Subcutaneous adipose tissue (tissue), 4 donors: ENCODE data around the gene FGFBP3. TPM values are rescaled to one million over a fixed set of nuclear protein-coding genes. Genes with fewer than 3 reads are reported as not detected.

Source experiments
- total RNA-seq, 4 donors: library from RNA; depleted of rRNA; stranded (reverse); fragments of >200 nt; gene quantifications; one replicate each; pipeline ENCODE4 v1.1.0, GENCODE V29; 2016
- TF ChIP-seq, protein P1 (sequence below): fragments of 450-650 bp; IDR thresholded peaks from one replicate; pipeline ENCODE4 v1.5.1; 2016; ENCODE audit warnings: low read depth, mild to moderate bottlenecking, control low read depth, antibody characterized with exemption, moderate library complexity

Gene FGFBP3
- total RNA-seq, 4 donors from 2014 or later: 0.51 to 2.8 (median 0.88) TPM; not detected in 1

DNA sequence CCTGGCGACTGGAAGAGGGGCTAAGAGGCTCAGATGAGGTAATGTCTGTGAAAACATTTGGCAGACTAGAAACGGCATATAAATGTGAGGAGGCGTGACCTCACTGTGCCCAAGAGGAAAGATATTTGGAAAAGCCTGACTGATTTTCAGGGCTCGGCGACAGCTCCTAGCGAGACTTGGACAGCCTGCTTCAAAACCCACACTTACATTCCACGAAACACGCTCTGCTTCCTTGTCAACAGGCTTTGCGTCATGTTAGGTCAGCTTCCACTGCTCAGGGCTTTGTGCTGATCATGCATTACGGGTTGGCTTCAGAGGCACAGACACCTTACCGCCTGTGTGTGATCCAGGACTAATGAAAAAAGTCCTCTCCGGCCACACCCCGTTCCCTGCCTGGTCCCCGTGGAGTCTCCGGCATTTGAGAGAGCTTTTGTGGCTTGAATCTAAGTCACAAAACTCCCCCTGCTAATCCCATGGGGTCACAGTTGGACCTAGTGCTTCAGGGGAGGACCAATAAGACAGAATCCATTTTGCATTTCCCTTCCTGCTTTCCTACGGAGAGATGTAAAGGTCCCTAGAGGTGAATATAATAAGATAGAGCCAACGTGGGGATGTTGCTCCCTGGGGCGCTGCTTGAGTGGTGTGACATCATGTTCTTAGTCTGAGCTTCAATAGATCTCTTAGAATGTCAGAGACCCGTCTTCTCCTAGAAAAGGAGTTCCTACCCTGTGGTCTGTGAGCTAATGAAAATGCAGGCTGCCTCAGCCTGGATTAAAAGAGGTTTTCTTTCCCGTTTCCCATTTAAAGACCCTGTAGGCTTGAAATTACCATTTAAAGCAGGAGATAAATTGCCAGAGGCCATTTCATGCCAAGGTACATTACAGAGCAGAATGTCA, 25.5 kb downstream of the FGFBP3 start:
- TF ChIP-seq, protein P1, sequence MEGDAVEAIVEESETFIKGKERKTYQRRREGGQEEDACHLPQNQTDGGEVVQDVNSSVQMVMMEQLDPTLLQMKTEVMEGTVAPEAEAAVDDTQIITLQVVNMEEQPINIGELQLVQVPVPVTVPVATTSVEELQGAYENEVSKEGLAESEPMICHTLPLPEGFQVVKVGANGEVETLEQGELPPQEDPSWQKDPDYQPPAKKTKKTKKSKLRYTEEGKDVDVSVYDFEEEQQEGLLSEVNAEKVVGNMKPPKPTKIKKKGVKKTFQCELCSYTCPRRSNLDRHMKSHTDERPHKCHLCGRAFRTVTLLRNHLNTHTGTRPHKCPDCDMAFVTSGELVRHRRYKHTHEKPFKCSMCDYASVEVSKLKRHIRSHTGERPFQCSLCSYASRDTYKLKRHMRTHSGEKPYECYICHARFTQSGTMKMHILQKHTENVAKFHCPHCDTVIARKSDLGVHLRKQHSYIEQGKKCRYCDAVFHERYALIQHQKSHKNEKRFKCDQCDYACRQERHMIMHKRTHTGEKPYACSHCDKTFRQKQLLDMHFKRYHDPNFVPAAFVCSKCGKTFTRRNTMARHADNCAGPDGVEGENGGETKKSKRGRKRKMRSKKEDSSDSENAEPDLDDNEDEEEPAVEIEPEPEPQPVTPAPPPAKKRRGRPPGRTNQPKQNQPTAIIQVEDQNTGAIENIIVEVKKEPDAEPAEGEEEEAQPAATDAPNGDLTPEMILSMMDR: no peak

DNA sequence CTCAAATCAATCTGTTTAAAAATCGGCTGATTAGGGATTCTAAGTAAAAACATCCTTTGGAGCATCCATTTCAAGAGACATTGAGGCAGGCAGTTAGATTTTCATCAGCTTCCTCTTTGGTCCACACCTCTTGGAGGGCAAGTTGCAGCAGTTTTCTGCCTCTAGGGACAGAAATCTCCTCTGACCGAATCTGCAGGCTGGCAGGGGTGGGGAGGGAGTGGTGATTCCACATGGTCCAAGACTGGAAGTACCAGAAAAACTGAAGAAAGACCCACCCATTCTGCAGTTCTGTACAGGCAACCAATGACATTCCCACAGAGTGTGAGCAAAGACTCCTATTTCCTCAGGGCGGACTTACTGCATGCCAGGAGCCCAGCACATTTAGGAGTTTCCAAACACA, 29.0 kb downstream of the FGFBP3 start:
- TF ChIP-seq, protein P1: no peak

DNA sequence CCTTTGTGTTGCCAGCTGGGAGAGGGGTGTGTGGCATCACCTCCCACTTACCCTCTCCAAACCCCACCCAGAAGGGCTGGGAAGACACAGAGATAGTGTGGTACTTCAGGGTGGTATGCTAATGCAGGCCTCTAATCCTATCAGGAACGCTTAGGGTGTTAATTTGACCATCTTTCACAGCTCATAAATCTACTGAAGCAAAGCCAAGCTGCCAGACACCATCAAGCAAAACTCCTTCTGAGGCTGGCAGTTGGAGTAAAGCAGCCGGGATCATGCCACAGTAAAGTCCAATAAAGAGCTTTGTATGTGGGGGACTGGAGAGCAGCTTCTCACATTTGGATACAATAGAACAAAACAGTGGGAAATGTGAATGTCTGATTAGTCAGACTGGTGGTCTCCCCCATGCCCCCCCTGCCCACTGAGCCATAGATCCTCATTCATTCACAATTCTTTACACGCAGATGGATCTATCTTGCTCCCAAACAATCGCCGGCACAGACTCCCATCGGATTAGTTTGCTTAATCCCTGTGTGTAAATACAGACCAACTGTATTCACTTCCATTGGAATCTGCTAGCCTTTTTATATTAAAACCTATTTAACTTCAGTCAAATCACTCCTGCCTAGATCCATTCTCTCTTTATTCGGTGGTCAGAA, 29.6 kb downstream of the FGFBP3 start:
- TF ChIP-seq, protein P1: no peak

DNA sequence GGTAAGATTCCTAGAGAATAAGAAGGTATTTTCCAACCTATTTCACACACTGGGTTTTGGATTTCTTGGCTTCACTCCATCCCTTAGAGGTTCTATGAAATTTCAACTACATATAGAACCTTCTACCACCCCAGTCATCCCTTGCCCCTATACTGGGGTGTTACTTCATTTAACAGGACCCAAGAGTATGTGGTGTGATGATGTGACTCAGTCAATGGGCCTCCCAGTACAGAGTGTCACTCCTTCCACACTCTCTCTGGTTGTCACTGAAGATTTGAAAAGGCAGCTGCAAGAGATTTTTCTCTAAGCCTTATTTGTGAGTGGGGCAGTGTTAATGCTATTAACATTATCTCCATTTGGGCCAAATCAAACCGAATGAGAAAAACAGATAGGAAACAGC, 33.5 kb downstream of the FGFBP3 start:
- TF ChIP-seq, protein P1: no peak

DNA sequence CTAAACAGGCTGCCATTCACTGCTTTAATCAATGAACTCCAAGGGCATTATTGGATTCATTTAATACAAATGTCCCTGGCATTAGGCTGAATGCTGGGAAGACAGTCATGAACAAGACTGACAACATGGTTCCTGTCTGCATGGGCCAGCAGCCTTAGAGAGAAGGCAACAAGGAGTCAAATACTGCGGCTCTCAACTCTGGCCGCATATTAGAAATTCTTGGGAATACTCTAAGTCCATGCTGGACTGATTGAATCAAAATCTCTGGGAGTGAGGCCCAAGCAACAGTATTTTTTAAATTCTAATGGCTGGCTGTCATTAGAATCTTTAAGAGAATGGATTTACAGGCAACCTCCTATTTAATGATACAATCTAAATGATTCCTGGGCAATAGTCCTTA, 34.1 kb downstream of the FGFBP3 start:
- TF ChIP-seq, protein P1: no peak

DNA sequence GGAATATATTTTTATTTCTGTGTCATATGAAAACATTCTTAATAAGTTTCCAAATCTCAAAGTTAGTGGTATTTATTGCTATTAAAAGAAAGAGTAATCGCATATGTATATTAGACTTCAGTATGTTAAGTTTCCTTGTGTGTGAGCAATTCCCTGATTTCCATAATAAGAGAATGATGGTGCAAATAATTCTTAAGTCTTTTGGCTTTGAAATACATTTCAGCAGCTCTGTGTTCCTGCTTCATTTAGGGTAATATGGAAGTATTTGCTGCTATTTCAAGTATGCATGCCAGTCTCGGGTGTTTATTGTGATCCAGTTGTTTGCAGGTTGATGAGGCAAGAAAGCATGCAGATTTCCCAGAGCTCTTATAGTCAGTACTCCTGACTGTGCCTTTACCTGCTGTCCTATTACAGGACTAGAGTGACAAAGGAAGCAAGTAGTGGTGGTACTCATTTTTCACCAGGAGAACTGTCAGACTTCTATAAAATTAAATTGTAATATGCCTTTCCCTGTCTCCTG, 43.7 kb downstream of the FGFBP3 start:
- TF ChIP-seq, protein P1: no peak

DNA sequence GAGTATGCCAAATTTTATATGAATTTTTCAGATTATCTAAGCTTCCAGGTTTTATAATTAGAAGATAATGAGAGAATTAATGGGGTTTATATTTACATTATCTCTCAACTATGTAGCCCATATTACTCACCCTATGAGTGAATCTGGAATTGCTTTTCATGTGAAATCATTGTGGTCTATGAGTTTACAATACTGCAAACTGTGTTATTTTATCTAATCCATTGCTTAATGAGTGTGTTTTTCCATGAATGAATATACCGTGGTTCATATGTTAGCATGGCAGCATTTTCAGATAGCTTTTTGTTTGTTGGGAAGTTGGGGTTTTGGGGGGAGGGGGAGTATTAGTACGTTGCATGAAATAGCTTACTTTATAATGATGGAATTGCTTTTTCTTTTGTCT, 44.5 kb downstream of the FGFBP3 start:
- TF ChIP-seq, protein P1: no peak
